Measurements from ENCODE around the gene OR10K1. TPM values are rescaled to one million over a fixed set of nuclear protein-coding genes. Genes with fewer than 3 reads are reported as not detected.

OR10K1 gene
- total RNA-seq, 3 donors from 2014 or later (not counting 1 experiment from before 2014, with no cell fraction given): not detected

GRCh38 chr1:158445376-158445775 lies 16.3 kb upstream of the OR10K1 start:
- no peak for TF ChIP-seq CTCF (IDR thresholded peaks at IDR 0.05)
- WGBS (ENCODE audit: insufficient coverage): 78% methylated on average over 4 of the region's 4 CpGs
- Mint-ChIP-seq H3K36me3 (no peaks in the 10 kb centered on the region), H3K4me1 (no peaks in the 10 kb centered on the region), H3K27me3 (ENCODE audit: low read depth in 2 of 2) (peaks cover 28 to 57% of the 10 kb centered on the region in 2 donors), H3K27ac (no peak overlapping the region), H3K9me3 (no peaks in the 10 kb centered on the region), H3K4me3 (no peak overlapping the region)
- Histone ChIP-seq H3K4me3 (ENCODE audit: low read length) (no peak overlapping the region), H3K27me3 (ENCODE audit: control insufficient read depth, insufficient read depth, low read length) (peaks cover 4% of the 10 kb centered on the region), H3K4me1 (ENCODE audit: control insufficient read depth, insufficient read depth, low read length) (no peaks in the 10 kb centered on the region), H3K27ac (ENCODE audit: low read length) (no peak overlapping the region), H3K9me3 (ENCODE audit: control insufficient read depth, insufficient read depth, low read length) (no peaks in the 10 kb centered on the region), H3K36me3 (ENCODE audit: control insufficient read depth, insufficient read depth, low read length) (no peaks in the 10 kb centered on the region)
- ATAC-seq (no peak), DNase-seq (no peak)
- intact Hi-C loops (cut with micrococcal nuclease): no loop called here

DNA sequence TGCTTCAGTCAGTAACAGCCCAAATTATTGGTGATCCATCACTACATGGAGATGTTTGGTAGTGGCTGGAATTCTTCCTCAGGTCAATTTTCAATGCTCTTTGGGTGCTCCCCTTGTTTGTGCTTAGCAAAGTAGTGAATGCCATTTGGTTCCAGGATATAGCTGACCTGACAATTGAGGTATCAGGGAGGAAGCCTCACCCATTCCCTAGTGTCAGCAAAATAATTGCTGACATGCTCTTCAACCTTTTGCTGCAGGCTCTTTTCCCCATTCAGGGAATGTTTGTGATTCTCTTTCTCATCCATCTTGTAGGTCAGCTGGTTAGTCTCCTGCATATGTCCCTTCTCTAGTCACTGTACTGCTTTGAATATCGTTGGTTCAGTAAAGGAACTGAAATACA lies 7.1 kb upstream of the OR10K1 start:
- H3K27ac Mint-ChIP-seq: no peak overlapping the region
- intact Hi-C loops (cut with micrococcal nuclease): no loop called here
- H3K36me3 ChIP-seq (ENCODE audit: control insufficient read depth, insufficient read depth, low read length): no peaks in the 10 kb centered on the region
- H3K4me3 Mint-ChIP-seq: no peak overlapping the region
- no peaks in the 10 kb centered on the region for H3K4me1 ChIP-seq (ENCODE audit: control insufficient read depth, insufficient read depth, low read length)
- TF ChIP-seq CTCF (IDR thresholded peaks at IDR 0.05): no peak
- H3K4me3 ChIP-seq (ENCODE audit: low read length): no peak overlapping the region
- no peak overlapping the region for H3K27ac ChIP-seq (ENCODE audit: low read length)
- H3K36me3 Mint-ChIP-seq: peaks cover 12% of the 10 kb centered on the region
- no peaks in the 10 kb centered on the region for H3K9me3 ChIP-seq (ENCODE audit: control insufficient read depth, insufficient read depth, low read length)
- H3K27me3 ChIP-seq (ENCODE audit: control insufficient read depth, insufficient read depth, low read length): peaks cover 10% of the 10 kb centered on the region
- peaks cover 0 to 3% of the 10 kb centered on the region in 2 donors for H3K9me3 Mint-ChIP-seq
- no peak for ATAC-seq
- H3K4me1 Mint-ChIP-seq: no peaks in the 10 kb centered on the region
- DNase-seq: no peak
- H3K27me3 Mint-ChIP-seq (ENCODE audit: low read depth in 2 of 2): peaks cover 30 to 57% of the 10 kb centered on the region in 2 donors
- WGBS (ENCODE audit: insufficient coverage): 93% methylated on average over 1 of the region's 1 CpG

DNA sequence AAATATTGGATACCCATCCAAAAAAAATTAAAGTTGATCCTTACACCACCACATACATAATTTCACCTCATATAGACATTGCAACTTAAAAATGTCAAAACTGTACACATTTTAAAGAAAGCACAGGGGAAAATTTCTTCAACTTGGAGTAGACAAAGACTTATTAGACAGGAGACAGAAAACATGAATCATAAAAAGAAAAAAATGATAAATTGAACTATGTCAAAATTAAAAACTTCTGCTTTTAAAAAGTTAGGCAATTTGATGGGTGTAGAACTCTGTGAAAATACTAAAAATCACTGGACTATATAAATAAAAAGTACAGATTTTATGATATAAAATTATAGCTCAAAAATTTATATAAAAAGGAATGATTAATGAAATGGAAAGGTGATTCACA lies 4.4 kb upstream of the OR10K1 start:
- no peaks in the 10 kb centered on the region for H3K4me1 ChIP-seq (ENCODE audit: control insufficient read depth, insufficient read depth, low read length)
- H3K27ac ChIP-seq (ENCODE audit: low read length): no peak overlapping the region
- H3K36me3 ChIP-seq (ENCODE audit: control insufficient read depth, insufficient read depth, low read length): no peaks in the 10 kb centered on the region
- Mint-ChIP-seq H3K9me3 (no peaks in the 10 kb centered on the region), H3K4me3 (no peak overlapping the region), H3K27ac (no peak overlapping the region), H3K27me3 (ENCODE audit: low read depth in 2 of 2) (peaks cover 28 to 51% of the 10 kb centered on the region in 2 donors), H3K36me3 (no peaks in the 10 kb centered on the region), H3K4me1 (no peaks in the 10 kb centered on the region)
- H3K4me3 ChIP-seq (ENCODE audit: low read length): no peak overlapping the region
- no peaks in the 10 kb centered on the region for H3K9me3 ChIP-seq (ENCODE audit: control insufficient read depth, insufficient read depth, low read length)
- H3K27me3 ChIP-seq (ENCODE audit: control insufficient read depth, insufficient read depth, low read length): peaks cover 2% of the 10 kb centered on the region
- no peak for TF ChIP-seq CTCF (IDR thresholded peaks at IDR 0.05)
- intact Hi-C loops (cut with micrococcal nuclease): no loop called here
- ATAC-seq (no peak), DNase-seq (no peak)

GRCh38 chr1:158458263-158458662 lies 3.4 kb upstream of the OR10K1 start:
- Histone ChIP-seq H3K27ac (ENCODE audit: low read length) (no peak overlapping the region), H3K27me3 (ENCODE audit: control insufficient read depth, insufficient read depth, low read length) (peaks cover 3% of the 10 kb centered on the region), H3K9me3 (ENCODE audit: control insufficient read depth, insufficient read depth, low read length) (no peaks in the 10 kb centered on the region), H3K4me3 (ENCODE audit: low read length) (no peak overlapping the region), H3K36me3 (ENCODE audit: control insufficient read depth, insufficient read depth, low read length) (no peaks in the 10 kb centered on the region), H3K4me1 (ENCODE audit: control insufficient read depth, insufficient read depth, low read length) (no peaks in the 10 kb centered on the region)
- DNase-seq (no peak), ATAC-seq (no peak)
- no peak overlapping the region for H3K4me3 Mint-ChIP-seq
- H3K36me3 Mint-ChIP-seq: no peaks in the 10 kb centered on the region
- no peaks in the 10 kb centered on the region for H3K9me3 Mint-ChIP-seq
- intact Hi-C loops (cut with micrococcal nuclease): no loop called here
- no peaks in the 10 kb centered on the region for H3K4me1 Mint-ChIP-seq
- TF ChIP-seq CTCF (IDR thresholded peaks at IDR 0.05): no peak
- peaks cover 28 to 50% of the 10 kb centered on the region in 2 donors for H3K27me3 Mint-ChIP-seq (ENCODE audit: low read depth in 2 of 2)
- H3K27ac Mint-ChIP-seq: no peak overlapping the region
